GM18511 (cell line): ENCODE data around the gene CDH23.

Experiments used
- ATAC-seq: cut with Tn5 transposase; IDR thresholded peaks from one replicate; pipeline ENCODE4 v1.9.1; 2021; ENCODE audit warnings: mild to moderate bottlenecking, moderate library complexity; ENCODE audit not compliant: unreplicated experiment

Gene CDH23

DNA sequence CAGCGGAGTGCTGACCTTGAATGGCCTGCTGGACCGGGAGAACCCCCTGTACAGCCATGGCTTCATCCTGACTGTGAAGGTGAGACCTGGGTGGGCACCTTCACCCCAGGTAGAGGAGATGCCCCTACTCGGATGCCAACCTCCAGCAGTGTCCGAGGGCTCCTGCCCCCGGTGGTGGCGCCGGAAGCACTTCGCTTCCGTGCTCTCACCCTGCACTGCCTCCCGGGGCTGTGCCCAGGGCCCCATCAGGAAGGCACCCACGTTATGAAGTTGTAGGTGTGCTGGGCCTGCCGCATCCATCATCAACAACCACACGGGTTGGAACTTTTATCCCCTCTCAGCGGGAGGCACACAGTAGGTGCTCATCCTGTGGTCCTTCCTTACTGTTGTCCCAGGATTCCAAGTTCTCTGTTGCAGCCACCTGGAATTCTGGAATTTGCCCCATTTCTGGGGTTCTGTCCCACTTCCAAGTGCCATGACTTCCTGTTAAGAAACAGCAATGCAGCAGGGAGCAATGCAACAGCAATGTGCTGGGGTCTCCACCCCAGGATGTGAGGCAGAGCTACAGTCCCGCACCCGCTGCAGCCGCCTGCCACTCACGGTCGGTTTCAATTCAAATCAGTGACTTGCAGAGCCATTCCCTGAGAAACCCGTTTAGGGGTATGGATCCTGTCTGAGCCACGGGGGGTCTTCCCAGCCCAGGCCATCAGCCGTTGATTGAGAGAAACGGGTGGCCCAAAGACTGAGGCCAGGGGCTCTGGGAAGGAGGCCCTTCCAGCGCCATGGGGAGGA, 219.0 kb downstream of the CDH23 start:
- ATAC-seq = no peak

DNA sequence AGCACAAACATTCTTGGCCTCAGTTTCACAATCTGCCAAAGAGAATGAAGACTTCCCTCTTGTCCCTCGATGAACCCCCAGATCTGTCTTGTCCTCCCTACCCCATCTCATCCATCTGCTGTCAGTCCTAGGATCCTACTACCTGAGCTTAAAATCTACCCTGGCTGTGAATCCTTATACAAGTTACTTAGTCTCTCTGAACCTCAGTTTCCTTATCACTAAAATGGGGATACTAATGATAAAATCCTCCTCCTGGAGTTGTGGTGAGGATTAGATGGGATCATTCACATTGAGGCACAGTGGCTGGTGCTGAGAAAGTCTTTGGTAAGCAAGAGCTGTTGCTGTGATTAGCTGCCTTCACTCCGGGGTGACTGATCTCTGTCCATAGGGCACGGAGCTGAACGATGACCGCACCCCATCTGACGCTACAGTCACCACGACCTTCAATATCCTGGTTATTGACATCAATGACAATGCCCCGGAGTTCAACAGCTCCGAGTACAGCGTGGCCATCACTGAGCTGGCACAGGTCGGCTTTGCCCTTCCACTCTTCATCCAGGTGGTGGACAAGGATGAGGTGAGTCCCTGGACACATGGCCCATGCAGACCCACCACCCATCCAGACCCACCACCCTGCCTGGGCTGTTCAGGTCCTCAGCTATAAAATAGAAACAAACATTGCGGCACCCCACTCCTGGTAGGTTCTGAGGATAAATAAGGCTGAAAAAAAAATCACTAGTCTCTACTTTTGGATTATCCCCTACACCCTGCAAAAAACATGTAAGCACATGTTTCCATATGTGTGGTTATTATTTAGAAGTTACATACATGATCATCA, 220.3 kb downstream of the CDH23 start:
- ATAC-seq = no peak

DNA sequence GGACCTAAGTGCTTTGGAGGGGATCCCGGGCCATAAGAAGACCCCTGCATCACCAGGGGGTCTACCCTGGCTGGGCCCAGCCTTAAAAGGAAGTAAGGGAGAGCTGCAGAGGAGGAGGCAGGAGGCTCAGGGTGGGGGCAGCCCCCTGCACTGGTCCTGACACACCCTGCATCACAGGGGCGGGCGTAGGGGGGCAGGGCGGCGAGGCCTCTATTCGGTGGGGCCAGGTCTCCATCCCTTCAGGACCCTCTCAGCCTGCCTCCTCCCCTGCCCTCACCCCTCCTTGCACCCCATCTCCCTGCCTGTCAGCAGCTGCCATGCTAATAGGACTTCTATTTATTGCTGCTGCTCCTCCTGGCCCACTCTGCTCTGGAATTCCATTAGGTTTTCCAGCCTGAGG, 221.5 kb downstream of the CDH23 start:
- no peak for ATAC-seq

DNA sequence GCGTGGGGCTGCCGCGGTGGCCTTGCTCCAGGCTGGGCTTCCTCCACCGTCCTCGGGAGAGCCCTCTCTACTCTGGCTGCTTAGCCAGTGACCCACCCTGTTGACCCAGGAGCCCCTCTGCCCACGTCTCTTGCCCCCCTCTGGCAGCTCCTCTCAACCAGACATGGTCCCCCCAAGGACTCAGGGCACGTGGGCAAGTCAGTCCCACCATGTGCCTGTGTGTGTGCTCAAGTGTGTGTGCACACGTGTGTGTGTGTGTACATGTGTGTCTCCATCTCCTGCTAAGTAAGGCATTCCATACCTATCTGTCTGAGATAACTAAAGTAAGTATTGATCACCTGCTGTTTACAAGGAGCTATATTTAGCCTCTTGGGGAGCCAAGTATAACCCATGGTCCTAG, 221.9 kb downstream of the CDH23 start:
- ATAC-seq = no peak

DNA sequence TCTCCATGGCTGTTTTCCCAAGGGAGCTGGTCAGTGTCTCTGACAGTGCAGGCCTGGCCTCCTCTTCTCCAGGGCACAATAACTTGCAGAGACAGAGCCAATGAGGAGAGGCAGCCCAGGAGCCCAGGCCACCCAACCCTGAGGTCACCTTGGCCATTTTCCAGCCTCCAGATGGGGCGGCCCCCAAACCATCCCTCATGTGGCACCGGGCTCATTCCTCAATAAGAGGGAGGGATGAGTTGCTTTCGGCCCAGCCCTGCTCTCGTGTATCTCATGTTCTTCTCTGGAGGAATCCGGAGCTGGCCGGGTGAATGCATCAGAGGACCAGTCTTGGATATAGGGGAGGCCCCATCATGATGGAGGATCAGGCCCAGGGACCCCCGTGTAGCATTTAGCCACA, 223.9 kb downstream of the CDH23 start:
- ATAC-seq = no peak

DNA sequence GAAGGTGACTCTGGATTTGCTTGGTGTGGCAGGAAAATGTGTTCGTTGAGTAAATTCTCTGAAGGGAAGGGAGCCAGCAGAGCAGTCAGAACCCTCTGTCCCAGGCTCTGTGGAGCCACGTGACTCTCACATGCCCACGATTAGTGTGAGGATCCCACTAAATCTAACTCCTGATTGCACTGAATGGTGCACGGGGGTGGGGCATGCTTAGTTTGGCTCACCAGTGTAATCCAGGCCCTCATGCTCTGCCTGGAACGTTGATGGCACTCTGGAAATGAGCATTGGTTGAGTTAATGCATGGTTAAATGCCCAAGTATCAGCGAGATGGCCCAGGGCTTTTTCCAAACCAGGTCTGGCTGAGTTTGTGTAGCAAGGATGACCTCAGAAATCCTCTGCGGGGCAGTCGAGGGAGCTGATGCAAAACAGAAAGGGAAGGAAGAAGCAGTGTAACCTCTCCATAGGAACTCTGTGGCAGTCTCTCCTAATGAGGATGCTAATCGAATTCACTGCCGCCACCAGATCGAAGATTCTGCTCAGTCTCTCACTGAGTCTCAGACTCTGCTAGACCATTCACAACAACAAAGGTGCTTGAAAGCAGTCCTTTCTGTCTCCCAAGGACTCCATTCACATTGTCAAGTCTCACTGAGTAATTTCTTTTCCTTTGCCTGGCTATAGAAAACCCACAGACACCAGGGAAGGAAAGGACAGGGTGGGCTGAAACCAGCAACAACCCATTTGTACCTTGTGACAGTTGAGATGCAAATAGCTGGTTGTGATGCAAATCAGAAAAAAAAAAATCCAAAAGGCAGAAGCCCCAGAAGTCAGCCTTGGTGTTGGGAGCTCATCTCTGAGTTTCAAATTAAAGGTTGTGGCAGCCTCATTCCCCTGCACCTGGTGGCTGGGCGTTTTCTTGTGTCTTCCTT, 224.8 kb downstream of the CDH23 start:
- no peak for ATAC-seq

DNA sequence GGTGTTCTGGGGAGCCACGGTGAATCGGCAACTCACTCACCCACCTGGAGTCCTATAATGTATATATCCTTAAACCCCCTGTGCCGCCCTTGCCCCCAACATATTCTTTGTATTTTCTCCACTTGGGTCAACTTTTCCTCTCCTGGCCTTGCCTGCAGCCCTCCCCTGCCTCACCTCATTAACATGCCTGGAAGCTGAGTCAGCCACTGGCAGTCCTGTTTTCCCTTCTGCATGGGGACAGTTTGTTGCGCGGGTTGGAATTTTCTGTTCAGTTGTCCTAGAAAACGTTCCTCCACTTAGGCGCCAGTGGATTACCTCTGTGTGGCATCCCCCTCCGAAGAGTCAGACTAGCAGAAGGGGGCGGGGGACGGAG, 225.4 kb downstream of the CDH23 start:
- no peak for ATAC-seq

DNA sequence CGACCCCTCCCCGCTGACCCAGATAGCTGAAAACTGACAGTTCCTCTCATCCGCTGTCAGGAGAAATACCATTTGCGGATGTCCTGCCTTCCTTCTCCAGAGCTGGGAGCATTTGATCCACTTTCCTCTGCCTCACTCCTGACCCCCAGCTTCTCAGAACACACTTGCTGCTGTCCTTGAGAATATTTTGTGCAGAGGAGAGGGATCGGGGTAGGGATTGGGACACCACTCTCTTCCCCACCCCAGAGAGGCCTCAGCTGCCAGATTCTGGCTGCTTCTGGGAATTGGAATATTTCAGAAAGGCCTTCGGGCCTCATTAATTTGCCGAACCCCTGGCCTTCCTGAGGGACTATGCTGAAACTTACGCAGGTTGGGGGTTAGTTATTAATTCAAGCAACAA, 225.9 kb downstream of the CDH23 start:
- no peak for ATAC-seq

DNA sequence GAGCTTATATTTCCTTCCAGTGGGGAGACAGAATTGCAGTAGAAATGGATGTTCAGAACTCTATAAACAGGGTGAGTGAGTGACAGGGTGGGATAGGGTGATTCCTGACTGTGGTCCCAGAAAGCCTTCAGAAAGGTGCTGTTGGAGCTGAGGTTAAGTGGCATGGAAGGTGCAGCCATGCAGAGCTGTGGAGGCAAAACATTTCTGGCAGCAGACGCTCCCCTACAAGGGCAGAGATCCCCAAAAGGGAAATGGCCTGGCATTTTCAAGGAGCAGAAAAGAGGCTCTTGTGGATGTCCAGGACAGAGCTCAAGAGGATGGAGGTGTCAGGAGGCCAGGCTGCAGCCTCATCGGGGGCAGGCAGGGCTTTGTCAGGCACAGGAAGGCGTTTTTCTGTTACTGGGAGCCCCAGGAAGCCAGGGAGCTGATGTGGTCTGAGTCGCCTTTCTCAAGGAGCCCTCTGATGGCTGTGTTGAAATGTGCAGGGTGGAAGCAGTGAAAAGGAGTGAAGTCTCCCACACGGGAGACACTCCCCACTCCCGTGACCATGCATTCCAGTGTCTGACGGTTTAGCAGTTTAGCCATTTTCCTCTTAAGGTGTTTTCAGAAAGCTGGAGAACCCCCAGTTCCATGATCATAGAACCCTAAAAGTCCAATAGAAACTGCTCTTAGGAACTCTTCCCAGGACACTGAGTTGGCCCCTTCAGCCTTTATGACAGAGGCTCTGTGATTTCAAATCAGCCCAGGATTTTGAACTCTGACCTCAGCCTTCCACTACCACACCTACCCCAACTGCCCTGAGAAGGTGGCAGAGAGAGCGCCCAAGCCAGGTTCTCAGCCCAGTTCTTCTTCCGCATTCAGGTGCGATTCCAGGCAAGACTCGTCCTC, 226.6 kb downstream of the CDH23 start:
- no peak for ATAC-seq

DNA sequence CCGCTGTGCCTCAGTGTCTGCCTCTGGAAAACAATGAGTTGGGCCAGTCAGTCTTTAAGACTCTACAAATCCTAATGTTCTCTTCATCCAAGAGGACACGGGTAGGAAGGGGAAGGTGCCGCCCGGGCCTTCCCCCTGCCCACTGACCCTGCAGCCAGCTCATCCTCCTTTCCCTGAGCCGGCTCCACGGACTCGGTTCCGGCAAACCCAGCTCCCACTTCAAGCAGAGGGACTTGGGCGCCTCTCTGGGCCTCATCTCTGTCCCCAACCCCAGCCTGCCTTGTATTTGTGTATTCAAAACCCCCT, 227.2 kb downstream of the CDH23 start:
- no peak for ATAC-seq

DNA sequence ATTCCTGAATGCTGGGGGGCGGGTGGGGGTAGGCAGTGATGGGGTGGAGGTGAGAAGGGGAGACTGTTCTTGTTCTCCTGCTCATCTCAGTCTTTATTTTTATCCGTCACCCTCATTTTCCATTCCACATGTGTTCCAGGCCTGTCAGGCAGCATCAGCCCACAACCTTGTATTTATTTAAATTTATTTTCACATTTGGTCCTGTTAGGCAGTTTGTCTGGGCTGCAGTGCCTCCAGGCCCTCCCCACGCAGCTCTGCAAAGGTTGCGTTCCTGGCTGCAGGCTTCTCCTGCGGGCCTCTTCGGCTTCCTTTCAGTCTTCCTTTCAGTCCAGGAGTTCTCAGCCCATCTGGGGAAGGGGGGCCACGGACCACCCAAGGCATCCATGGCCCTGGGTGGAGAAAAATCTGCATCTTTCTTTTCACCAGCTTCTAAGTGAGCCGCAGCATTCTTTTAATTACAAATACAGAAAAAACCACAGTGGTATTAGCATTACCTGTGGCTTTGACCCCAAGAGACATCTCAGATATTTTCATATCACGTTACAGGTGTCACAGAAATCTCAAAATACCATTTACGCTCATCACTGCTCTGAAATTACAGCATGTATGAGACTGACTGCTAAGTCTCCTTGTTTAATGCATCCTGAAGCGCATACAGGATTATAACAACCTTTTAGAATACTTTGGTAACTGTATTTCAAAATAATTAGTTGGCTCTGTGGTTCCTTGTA, 228.9 kb downstream of the CDH23 start:
- no peak for ATAC-seq

DNA sequence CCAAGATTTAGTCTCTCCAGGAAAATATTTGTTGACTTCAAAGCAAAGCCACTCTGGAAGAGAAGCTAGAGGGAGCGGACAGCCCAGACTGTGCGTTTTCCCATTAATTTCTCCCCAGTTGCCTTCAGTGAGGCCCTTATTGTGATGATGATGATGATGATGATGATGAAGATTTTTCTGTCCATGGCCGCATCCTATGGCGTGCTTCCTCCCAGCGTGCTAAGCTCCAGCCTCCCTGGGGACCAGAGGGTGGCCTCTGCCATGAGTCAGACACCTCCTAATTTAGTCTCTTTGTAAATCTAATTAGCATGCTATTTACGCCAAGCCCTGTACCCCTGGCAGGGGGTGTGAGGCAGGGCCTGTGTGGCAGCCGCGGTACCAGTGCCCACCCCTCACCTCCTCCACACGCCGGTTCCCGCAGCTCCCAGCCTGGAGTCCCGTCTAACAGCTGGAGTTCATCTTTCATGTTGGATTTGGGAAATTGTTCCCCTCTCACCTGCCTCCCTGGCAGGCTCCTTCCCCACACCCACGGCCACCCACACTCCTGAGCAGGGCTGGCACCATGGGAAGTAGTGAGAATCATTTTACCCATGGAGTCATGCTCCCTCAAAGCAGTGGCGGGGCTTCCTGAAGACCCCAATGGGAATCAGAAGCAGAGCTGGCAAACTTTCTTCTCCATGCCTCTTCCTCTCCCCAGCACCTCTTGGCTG, 230.7 kb downstream of the CDH23 start:
- no peak for ATAC-seq

DNA sequence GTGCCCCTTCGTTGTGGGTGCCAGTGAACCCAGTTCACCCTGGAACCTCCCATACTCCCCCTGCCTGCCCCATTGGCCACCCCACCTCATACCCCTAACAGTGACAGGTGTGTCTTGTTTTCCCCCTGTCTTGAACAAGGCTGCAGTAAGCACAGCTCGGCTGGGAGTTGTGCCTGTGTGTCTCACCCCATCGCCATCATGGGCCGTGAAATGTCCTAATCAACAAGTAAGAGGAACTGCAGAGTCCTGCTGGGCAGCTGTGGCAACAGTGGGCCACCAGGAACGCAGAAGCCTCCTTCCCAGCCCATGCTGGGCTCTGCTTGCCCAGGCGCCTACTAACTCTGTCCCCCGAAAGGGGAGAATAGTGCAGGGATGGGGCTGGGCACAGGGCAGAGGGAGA, 231.2 kb downstream of the CDH23 start:
- ATAC-seq = no peak

DNA sequence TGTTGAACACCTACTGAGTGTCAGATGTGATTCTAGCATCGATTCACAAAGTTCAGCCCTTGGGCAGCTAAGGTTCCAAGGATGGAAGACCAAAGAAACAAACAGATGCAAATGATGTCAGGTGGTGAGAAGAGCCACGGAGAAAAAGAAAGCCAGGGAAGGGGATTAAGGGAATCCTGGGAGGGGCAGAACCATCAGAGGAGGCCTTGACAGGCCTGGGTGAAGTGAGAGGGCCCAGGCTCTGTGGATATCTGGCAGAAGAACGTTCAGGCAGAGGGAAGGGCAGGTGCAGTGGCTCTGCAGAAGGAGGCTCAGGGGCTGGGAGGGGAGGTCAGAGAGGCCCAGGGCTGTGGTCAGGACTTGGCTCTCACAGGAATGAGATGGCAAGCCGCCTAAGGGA, 232.4 kb downstream of the CDH23 start:
- no peak for ATAC-seq

DNA sequence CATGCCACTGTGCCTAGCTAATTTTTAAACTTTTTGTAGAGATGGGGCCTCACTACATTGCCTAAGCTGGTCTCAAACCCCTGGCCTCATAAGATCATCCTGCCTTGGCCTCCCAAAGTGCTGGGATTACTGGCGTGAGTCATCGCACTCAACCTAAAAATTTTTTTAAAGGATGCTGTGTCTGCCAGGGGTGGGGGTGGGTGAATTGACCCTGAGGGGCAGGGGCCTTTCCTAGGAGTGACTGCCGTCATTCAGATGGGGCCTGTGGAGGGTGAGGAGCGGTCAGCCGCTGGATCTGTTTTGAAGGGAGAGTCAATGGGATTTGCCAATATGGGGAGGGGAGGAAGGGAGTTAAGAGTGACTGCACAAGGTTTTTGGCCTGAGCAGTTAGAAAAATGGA, 233.4 kb downstream of the CDH23 start:
- no peak for ATAC-seq

DNA sequence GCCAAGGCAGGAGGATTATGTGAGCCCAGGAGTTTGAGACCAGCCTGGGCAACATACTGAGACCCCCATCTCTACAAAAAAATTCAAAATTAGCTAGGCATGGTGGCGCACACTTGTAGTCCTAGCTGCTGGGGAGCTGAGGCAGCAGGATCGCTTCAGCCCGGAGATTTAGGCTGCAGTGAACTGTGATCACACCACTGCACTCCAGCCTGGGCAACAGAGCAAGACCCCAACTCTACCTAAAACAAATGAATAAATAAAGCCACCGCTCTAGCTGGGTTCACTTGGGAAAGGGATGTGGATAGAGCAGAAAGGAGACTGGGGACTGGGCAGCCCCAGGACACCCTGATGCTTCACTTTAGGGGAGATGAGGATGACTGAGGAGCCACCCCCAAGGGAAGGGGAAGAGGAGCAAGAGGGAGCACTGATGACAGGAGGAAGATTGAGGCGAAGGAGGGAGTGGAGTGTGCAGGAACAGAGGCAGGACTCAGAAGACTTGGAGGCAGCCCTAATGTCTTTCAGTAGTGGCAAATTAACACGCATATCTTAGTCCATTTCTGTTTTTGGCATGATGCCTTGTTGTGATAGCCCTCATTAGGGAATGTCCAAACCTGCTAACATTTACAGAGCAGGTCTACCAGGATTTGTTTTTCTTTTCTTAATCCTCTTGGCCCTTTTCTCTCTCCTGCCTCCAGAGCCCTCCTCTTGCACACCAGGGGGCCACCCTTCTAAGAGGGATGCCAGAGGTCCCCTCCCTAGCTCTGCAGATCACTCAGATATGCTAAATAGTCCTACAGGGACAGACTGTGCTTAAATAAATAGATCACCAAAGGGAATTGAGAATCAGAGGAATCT, 234.5 kb downstream of the CDH23 start:
- no peak for ATAC-seq

DNA sequence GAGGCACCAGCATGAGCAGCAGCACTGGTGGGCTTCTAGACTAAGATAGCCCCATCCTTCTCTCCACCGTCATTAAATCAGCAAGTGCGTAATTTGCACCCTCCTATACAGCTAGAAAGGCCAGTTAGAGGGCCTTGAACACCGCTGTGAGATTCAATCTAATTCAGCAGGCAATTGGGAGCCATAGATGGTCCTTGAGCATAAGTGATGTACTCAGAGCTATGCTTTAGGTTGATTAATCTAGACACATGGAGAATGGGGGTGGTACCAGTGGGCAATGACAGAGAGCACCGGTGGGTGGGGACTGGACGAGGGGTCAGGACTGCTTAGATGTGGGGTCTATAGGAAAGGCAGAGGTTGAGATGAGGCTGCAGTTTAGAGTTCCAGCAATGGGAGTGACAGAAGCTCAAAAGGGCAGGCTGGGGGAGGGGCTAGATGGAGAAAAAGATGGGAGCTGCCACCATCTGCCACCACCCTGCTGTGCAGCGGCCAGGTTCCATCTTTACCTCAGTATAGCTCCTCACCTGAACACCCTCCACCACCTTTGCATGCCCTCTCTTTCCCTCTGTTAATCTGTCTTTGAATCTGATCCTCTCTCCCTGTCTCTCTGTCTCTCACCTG, 235.6 kb downstream of the CDH23 start:
- ATAC-seq = no peak
